WERI-Rb-1 (cell line): ENCODE data around the gene EGFR.

Experiments
- DNase-seq: peaks from one replicate; pipeline ENCODE4 v3.0.0-alpha.2; 2020
- H3K27ac ChIP-seq: fragments of 250-450 bp; sonication (Bioruptor Pico); 2 replicates; pipeline ENCODE4 v1.5.1; 2020; ENCODE audit warnings: mild to moderate bottlenecking, moderate library complexity
- H3K27me3 ChIP-seq: fragments of 250-450 bp; sonication (Bioruptor Pico); 2 replicates; pipeline ENCODE4 v1.5.1; 2021; ENCODE audit warnings: mild to moderate bottlenecking, low read depth, moderate library complexity; ENCODE audit not compliant: insufficient read depth, severe bottlenecking
- H3K36me3 ChIP-seq: fragments of 250-450 bp; sonication (Bioruptor Pico); 2 replicates; pipeline ENCODE4 v1.5.1; 2020; ENCODE audit warnings: mild to moderate bottlenecking, moderate library complexity
- H3K4me3 ChIP-seq: 2 replicates; pipeline ENCODE4 v1.5.1; 2011; ENCODE audit warnings: low read depth, mild to moderate bottlenecking, control low read depth, low read length
- H3K9me3 ChIP-seq: fragments of 250-450 bp; sonication (Bioruptor Pico); 2 replicates; pipeline ENCODE4 v1.5.1; 2021; ENCODE audit warnings: mild to moderate bottlenecking, moderate library complexity; ENCODE audit not compliant: severe bottlenecking
- CTCF ChIP-seq: IDR thresholded peaks from 2 replicates; pipeline ENCODE4 v1.5.1; 2011; ENCODE audit warnings: low read depth, mild to moderate bottlenecking, control low read depth, inconsistent platforms, low read length

EGFR gene

GRCh38 chr7:55066524-55066923, 47.7 kb downstream of the EGFR start:
- no peak for TF ChIP-seq CTCF
- Histone ChIP-seq H3K4me3 (no peak overlapping the region), H3K27me3 (no peaks in the 10 kb centered on the region), H3K9me3 (no peaks in the 10 kb centered on the region), H3K36me3 (no peaks in the 10 kb centered on the region), H3K27ac (no peak overlapping the region)
- no peak for DNase-seq

GRCh38 chr7:55066938-55067337, 48.1 kb downstream of the EGFR start:
- no peak for TF ChIP-seq CTCF
- no peaks in the 10 kb centered on the region for H3K27me3 ChIP-seq
- H3K36me3 ChIP-seq = no peaks in the 10 kb centered on the region
- no peak overlapping the region for H3K27ac ChIP-seq
- no peak for DNase-seq
- H3K9me3 ChIP-seq = no peaks in the 10 kb centered on the region
- no peak overlapping the region for H3K4me3 ChIP-seq

- no peak for TF ChIP-seq CTCF
- DNase-seq = no peak
- Histone ChIP-seq H3K36me3 (no peaks in the 10 kb centered on the region), H3K9me3 (no peaks in the 10 kb centered on the region), H3K27ac (no peak overlapping the region), H3K27me3 (no peaks in the 10 kb centered on the region), H3K4me3 (no peak overlapping the region)
Observed at GRCh38 chr7:55067748-55068147, 48.9 kb downstream of the EGFR start.

GRCh38 chr7:55069271-55069792, 50.5 kb downstream of the EGFR start:
- TF ChIP-seq CTCF = no peak
- H3K36me3 ChIP-seq = no peaks in the 10 kb centered on the region
- no peak for DNase-seq
- H3K4me3 ChIP-seq = no peak overlapping the region
- H3K9me3 ChIP-seq = no peaks in the 10 kb centered on the region
- no peaks in the 10 kb centered on the region for H3K27me3 ChIP-seq
- no peak overlapping the region for H3K27ac ChIP-seq

- no peaks in the 10 kb centered on the region for H3K36me3 ChIP-seq
- H3K9me3 ChIP-seq = no peaks in the 10 kb centered on the region
- no peaks in the 10 kb centered on the region for H3K27me3 ChIP-seq
- no peak for DNase-seq
- no peak overlapping the region for H3K4me3 ChIP-seq
- no peak for TF ChIP-seq CTCF
- no peak overlapping the region for H3K27ac ChIP-seq
Observed at GRCh38 chr7:55070271-55070743, 51.5 kb downstream of the EGFR start.

- no peak overlapping the region for H3K4me3 ChIP-seq
- H3K9me3 ChIP-seq = no peaks in the 10 kb centered on the region
- H3K27me3 ChIP-seq = no peaks in the 10 kb centered on the region
- no peak overlapping the region for H3K27ac ChIP-seq
- no peaks in the 10 kb centered on the region for H3K36me3 ChIP-seq
- no peak for TF ChIP-seq CTCF
- no peak for DNase-seq
Observed at GRCh38 chr7:55070854-55071253, 52.0 kb downstream of the EGFR start.
